ENCODE results near the gene FRS2.
A peak's percentile ranks its signal among the peaks of the same experiment; 100 is the strongest.

Gene FRS2

GRCh38 chr12:69466867-69467266 lies 3.3 kb upstream of the FRS2 start:
- DNase-seq, result no peak

GRCh38 chr12:69467366-69467765 lies 2.8 kb upstream of the FRS2 start:
- DNase-seq, result no peak

- DNase-seq, result no peak
Measured at GRCh38 chr12:69468237-69469026, 1.8 kb upstream of the FRS2 start.

GRCh38 chr12:69469854-69470188 lies 367 bp upstream of the FRS2 start:
- DNase-seq, result no peak

- DNase-seq, result no peak
Measured at GRCh38 chr12:69471076-69471430, 865 bp downstream of the FRS2 start.

GRCh38 chr12:69471667-69472385 lies 1.6 kb downstream of the FRS2 start:
- no peak for DNase-seq

- DNase-seq, result no peak
Measured at GRCh38 chr12:69473262-69473661, 3.1 kb downstream of the FRS2 start.

- no peak for DNase-seq
Measured at GRCh38 chr12:69474456-69474855, 4.3 kb downstream of the FRS2 start.

- no peak for DNase-seq
Measured at GRCh38 chr12:69475237-69475975, 5.2 kb downstream of the FRS2 start.

GRCh38 chr12:69476276-69477017 lies 6.3 kb downstream of the FRS2 start:
- DNase-seq, result no peak

GRCh38 chr12:69479675-69480074 lies 9.5 kb downstream of the FRS2 start:
- DNase-seq, result no peak

GRCh38 chr12:69480698-69481097 lies 10.5 kb downstream of the FRS2 start:
- no peak for DNase-seq

- no peak for DNase-seq
Measured at GRCh38 chr12:69481133-69481532, 10.9 kb downstream of the FRS2 start.

GRCh38 chr12:69483700-69484099 lies 13.5 kb downstream of the FRS2 start:
- no peak for DNase-seq

GRCh38 chr12:69484428-69484827 lies 14.2 kb downstream of the FRS2 start:
- DNase-seq, result no peak

- DNase-seq, result no peak
Measured at GRCh38 chr12:69490920-69491643, 20.9 kb downstream of the FRS2 start.

- no peak for DNase-seq
Measured at GRCh38 chr12:69492739-69493138, 22.6 kb downstream of the FRS2 start.

GRCh38 chr12:69495071-69495470 lies 24.9 kb downstream of the FRS2 start:
- no peak for DNase-seq

GRCh38 chr12:69497308-69498026 lies 27.3 kb downstream of the FRS2 start:
- peak; percentile 3 for DNase-seq

GRCh38 chr12:69500631-69501030 lies 30.4 kb downstream of the FRS2 start:
- no peak for DNase-seq

GRCh38 chr12:69501154-69501895 lies 31.1 kb downstream of the FRS2 start:
- no peak for DNase-seq

Data from CD4-positive, alpha-beta T cell treated with Interleukin-6 for 4 hours (primary cell).